Measurements from ENCODE around the gene HHIPL1. TPM values are rescaled to one million over a fixed set of nuclear protein-coding genes. Genes with fewer than 3 reads are reported as not detected.

HHIPL1 gene
- total RNA-seq, 3 donors from 2014 or later = 1.3 to 4.6 (median 2.3) TPM

GRCh38 chr14:99667045-99667444, 22.1 kb downstream of the HHIPL1 start:
- no peaks in the 10 kb centered on the region for H3K9me3 ChIP-seq
- intact Hi-C loops (cut with DNase I; ENCODE audit: low total_unique reads) = no loop called here
- no peak overlapping the region for H3K27ac ChIP-seq
- no peaks in the 10 kb centered on the region for H3K36me3 ChIP-seq
- peaks cover 0 to 6% of the 10 kb centered on the region in 2 donors for H3K4me1 ChIP-seq
- H3K27me3 ChIP-seq = no peaks in the 10 kb centered on the region
- no peak overlapping the region for H3K4me3 ChIP-seq
- no peak for TF ChIP-seq POLR2AphosphoS5 (IDR thresholded peaks at IDR 0.05)
- no peak for TF ChIP-seq POLR2A (IDR thresholded peaks at IDR 0.05)
- no peak for TF ChIP-seq CTCF (IDR thresholded peaks at IDR 0.05)
- no peak for DNase-seq (ENCODE audit: low spot score in 2 of 2)

GRCh38 chr14:99667821-99668220, 22.9 kb downstream of the HHIPL1 start:
- Histone ChIP-seq H3K27ac (no peak overlapping the region), H3K27me3 (no peaks in the 10 kb centered on the region), H3K36me3 (no peaks in the 10 kb centered on the region), H3K9me3 (no peaks in the 10 kb centered on the region), H3K4me3 (no peak overlapping the region), H3K4me1 (peaks cover 0 to 14% of the 10 kb centered on the region in 2 donors)
- TF ChIP-seq POLR2AphosphoS5 (IDR thresholded peaks at IDR 0.05) = no peak
- no peak for TF ChIP-seq POLR2A (IDR thresholded peaks at IDR 0.05)
- no peak for TF ChIP-seq CTCF (IDR thresholded peaks at IDR 0.05)
- intact Hi-C loops (cut with DNase I; ENCODE audit: low total_unique reads) = no loop called here
- DNase-seq (ENCODE audit: low spot score in 2 of 2) = no peak

GRCh38 chr14:99668307-99669295, 23.7 kb downstream of the HHIPL1 start:
- DNase-seq (ENCODE audit: low spot score in 2 of 2) = no peak
- no peaks in the 10 kb centered on the region for H3K9me3 ChIP-seq
- no peaks in the 10 kb centered on the region for H3K36me3 ChIP-seq
- TF ChIP-seq POLR2A (IDR thresholded peaks at IDR 0.05) (no peak), POLR2AphosphoS5 (IDR thresholded peaks at IDR 0.05) (no peak), CTCF (IDR thresholded peaks at IDR 0.05) (no peak)
- H3K27me3 ChIP-seq = no peaks in the 10 kb centered on the region
- intact Hi-C loops (cut with DNase I; ENCODE audit: low total_unique reads) = no loop called here
- H3K4me3 ChIP-seq = no peak overlapping the region
- no peak overlapping the region for H3K27ac ChIP-seq
- H3K4me1 ChIP-seq = peaks cover 0 to 18% of the 10 kb centered on the region in 2 donors

GRCh38 chr14:99670361-99671234, 25.7 kb downstream of the HHIPL1 start:
- peak overlapping the region; percentile 69 to 70 for H3K27ac ChIP-seq
- intact Hi-C loops (cut with DNase I; ENCODE audit: low total_unique reads) = no loop called here
- no peaks in the 10 kb centered on the region for H3K27me3 ChIP-seq
- no peaks in the 10 kb centered on the region for H3K9me3 ChIP-seq
- no peak for DNase-seq (ENCODE audit: low spot score in 2 of 2)
- no peaks in the 10 kb centered on the region for H3K36me3 ChIP-seq
- H3K4me1 ChIP-seq = peaks cover 0 to 18% of the 10 kb centered on the region in 2 donors
- H3K4me3 ChIP-seq = no peak overlapping the region
- TF ChIP-seq POLR2AphosphoS5 (IDR thresholded peaks at IDR 0.05) = no peak
- TF ChIP-seq CTCF (IDR thresholded peaks at IDR 0.05) = no peak
- no peak for TF ChIP-seq POLR2A (IDR thresholded peaks at IDR 0.05)

Measured in breast epithelium (tissue), 4 donors.